Neural cell (in vitro differentiated cells): Measurements from ENCODE around the gene ARHGAP45. TPM values are rescaled to one million over a fixed set of nuclear protein-coding genes. Genes with fewer than 3 reads are reported as not detected.

Experiments used
- H2AFZ ChIP-seq: fragments of 200-600, 300-800 bp; sonication (generic), shearing (Covaris generic); 2 replicates; pipeline ENCODE4 v1.6.0; 2014; ENCODE audit warnings: low read depth, mild to moderate bottlenecking, antibody characterized with exemption, low read length, moderate library complexity
- H3F3A ChIP-seq: fragments of 200-600 bp; shearing (Covaris generic); 2 replicates; pipeline ENCODE4 v1.6.1; 2016; ENCODE audit warnings: mild to moderate bottlenecking, moderate library complexity, mixed read lengths, antibody characterized with exemption, low read length; ENCODE audit not compliant: insufficient read depth, poor library complexity, severe bottlenecking
- H3K27ac ChIP-seq: fragments of 200-600, 300-800 bp; sonication (generic), shearing (Covaris generic); 2 replicates; pipeline ENCODE4 v1.5.1; 2014; ENCODE audit warnings: mild to moderate bottlenecking, low read length, moderate library complexity
- H3K27me3 ChIP-seq: fragments of 300-800, 200-600 bp; sonication (generic), shearing (Covaris generic); 2 replicates; pipeline ENCODE4 v1.6.0; 2014; ENCODE audit warnings: mild to moderate bottlenecking, low read depth, low read length, moderate library complexity; ENCODE audit not compliant: insufficient read depth
- H3K36me3 ChIP-seq: fragments of 300-800, 200-600 bp; sonication (generic), shearing (Covaris generic); 2 replicates; pipeline ENCODE4 v1.5.1; 2014; ENCODE audit warnings: mild to moderate bottlenecking, antibody characterized with exemption, low read length, moderate library complexity; ENCODE audit not compliant: insufficient read depth
- H3K4me2 ChIP-seq: fragments of 300-800, 200-600 bp; sonication (generic), shearing (Covaris generic); 2 replicates; pipeline ENCODE4 v1.6.0; 2014; ENCODE audit warnings: mild to moderate bottlenecking, low read length
- H3K4me3 ChIP-seq: fragments of 300-800, 200-600 bp; sonication (generic), shearing (Covaris generic); 2 replicates; pipeline ENCODE4 v1.5.1; 2014; ENCODE audit warnings: mild to moderate bottlenecking, low read length, moderate library complexity
- H3K79me2 ChIP-seq: fragments of 200-600 bp; shearing (Covaris generic); replicated peaks from 2 replicates; pipeline ENCODE4 v1.6.0; 2014; ENCODE audit warnings: mild to moderate bottlenecking, low read length, moderate library complexity; ENCODE audit not compliant: insufficient read depth
- H3K9ac ChIP-seq: fragments of 300-800, 200-600 bp; sonication (generic), shearing (Covaris generic); 2 replicates; pipeline ENCODE4 v1.6.1; 2016; ENCODE audit warnings: mild to moderate bottlenecking, low read length, mixed read lengths
- H3K9me2 ChIP-seq: fragments of 200-600 bp; shearing (Covaris generic); 2 replicates; pipeline ENCODE4 v1.6.1; 2016; ENCODE audit warnings: mild to moderate bottlenecking, low read length, mixed read lengths; ENCODE audit not compliant: insufficient read depth
- H3K9me3 ChIP-seq: fragments of 200-600, 300-800 bp; sonication (generic), shearing (Covaris generic); 2 replicates; pipeline ENCODE4 v1.6.1; 2016; ENCODE audit warnings: mild to moderate bottlenecking, mixed run types, low read length, moderate library complexity, mixed read lengths
- H4K20me1 ChIP-seq: fragments of 200-600 bp; shearing (Covaris generic); 2 replicates; pipeline ENCODE4 v1.6.1; 2016; ENCODE audit warnings: mild to moderate bottlenecking, mixed run types; ENCODE audit not compliant: insufficient read depth
- CTCF ChIP-seq: fragments of 450-650 bp; IDR thresholded peaks from 2 replicates; pipeline ENCODE4 v1.5.1; 2014; ENCODE audit warnings: antibody characterized with exemption, mild to moderate bottlenecking, moderate library complexity; ENCODE audit not compliant: poor library complexity, severe bottlenecking
- EP300 ChIP-seq: fragments of 450-650 bp; conservative IDR thresholded peaks from 2 replicates; pipeline ENCODE4 v1.6.1; 2014; ENCODE audit warnings: antibody characterized with exemption, mild to moderate bottlenecking, moderate library complexity; ENCODE audit not compliant: poor library complexity, severe bottlenecking
- EZH2 ChIP-seq: fragments of 200-600, 300-800 bp; shearing (Covaris generic), sonication (generic); IDR thresholded peaks from 2 replicates; pipeline ENCODE4 v1.6.1; 2014; ENCODE audit warnings: antibody characterized with exemption, low read length, borderline replicate concordance, mild to moderate bottlenecking; ENCODE audit not compliant: insufficient read depth, poor library complexity, severe bottlenecking
- MXI1 ChIP-seq: fragments of 450-650 bp; conservative IDR thresholded peaks from 2 replicates; pipeline ENCODE4 v1.6.1; 2014; ENCODE audit warnings: antibody characterized with exemption, mild to moderate bottlenecking; ENCODE audit not compliant: poor library complexity, severe bottlenecking
- POLR2AphosphoS5 ChIP-seq: IDR thresholded peaks from 2 replicates; pipeline ENCODE4 v1.6.1; 2012
- RAD21 ChIP-seq: fragments of 450-650 bp; conservative IDR thresholded peaks from 2 replicates; pipeline ENCODE4 v1.6.1; 2014; ENCODE audit warnings: antibody characterized with exemption, mild to moderate bottlenecking, moderate library complexity
- REST ChIP-seq: IDR thresholded peaks from 2 replicates; pipeline ENCODE4 v1.6.1; 2012; ENCODE audit warnings: borderline replicate concordance
- SMC3 ChIP-seq: fragments of 450-650 bp; conservative IDR thresholded peaks from 2 replicates; pipeline ENCODE4 v1.6.1; 2014; ENCODE audit warnings: antibody characterized with exemption, mild to moderate bottlenecking, moderate library complexity; ENCODE audit not compliant: poor library complexity
- TAF1 ChIP-seq: IDR thresholded peaks from 2 replicates; pipeline ENCODE4 v1.6.1; 2012; ENCODE audit warnings: low read depth
- polyA plus RNA-seq: library from polyadenylated mRNA; depleted of rRNA; stranded (reverse); fragments of >200 nt; gene quantifications from 2 replicates; pipeline ENCODE4 v1.2.3, GENCODE V29; 2014

ARHGAP45 gene
- polyA plus RNA-seq, 1 donor from 2014 or later, result 3.3 TPM

DNA sequence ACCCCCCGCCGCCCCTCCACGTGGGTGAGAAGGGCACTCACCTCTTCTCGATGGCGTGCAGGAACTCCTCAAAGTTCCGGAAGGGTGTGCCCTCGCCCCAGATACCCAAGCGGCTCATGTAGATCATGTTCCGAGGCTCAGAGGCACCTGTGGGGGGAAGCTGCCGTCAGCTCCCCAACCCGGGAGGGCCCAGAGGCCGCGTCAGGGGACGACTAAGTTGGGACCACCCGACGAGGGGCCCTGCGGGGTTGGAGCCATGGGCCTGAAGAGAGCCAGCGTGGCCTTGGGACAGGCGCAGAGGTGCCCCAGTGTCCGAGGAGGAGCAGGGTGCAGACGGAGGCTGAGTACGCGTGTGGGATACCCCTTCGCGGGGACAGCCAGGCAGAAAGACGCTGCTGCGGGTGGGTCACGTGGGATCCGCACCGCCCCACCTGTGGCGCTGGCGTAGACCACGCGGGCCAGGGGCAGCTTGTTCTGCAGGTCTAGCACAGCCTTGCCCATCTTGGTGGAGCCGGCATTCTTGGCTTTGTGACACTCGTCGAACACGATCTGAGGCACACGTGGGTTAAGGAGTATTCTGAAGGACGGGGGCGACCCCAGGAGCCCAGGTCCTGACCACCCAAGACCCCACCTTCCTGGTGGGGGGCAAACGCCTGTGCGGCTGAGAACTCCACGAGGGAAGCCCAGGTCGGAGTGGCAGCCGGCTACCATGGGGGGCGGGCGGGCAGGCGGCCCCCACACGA is 52.7 kb downstream of the ARHGAP45 start:
- H3K4me3 ChIP-seq, result no peak overlapping the region
- H2AFZ ChIP-seq, result no peak overlapping the region
- H3K27ac ChIP-seq, result no peak overlapping the region
- no peaks in the 10 kb centered on the region for H4K20me1 ChIP-seq
- H3K27me3 ChIP-seq, result no peaks in the 10 kb centered on the region
- no peaks in the 10 kb centered on the region for H3K36me3 ChIP-seq
- no peaks in the 10 kb centered on the region for H3F3A ChIP-seq
- H3K9me2 ChIP-seq, result no peaks in the 10 kb centered on the region
- H3K4me2 ChIP-seq, result no peak overlapping the region
- no peaks in the 10 kb centered on the region for H3K9me3 ChIP-seq
- no peak overlapping the region for H3K9ac ChIP-seq
- TF ChIP-seq EZH2 (no peak), POLR2AphosphoS5 (no peak), CTCF (no peak), EP300 (no peak), RAD21 (no peak), TAF1 (no peak), MXI1 (no peak), REST (no peak), SMC3 (no peak)
- H3K79me2 ChIP-seq, result no peaks in the 10 kb centered on the region

- Histone ChIP-seq H3K79me2 (no peaks in the 10 kb centered on the region), H3K36me3 (no peaks in the 10 kb centered on the region), H4K20me1 (no peaks in the 10 kb centered on the region), H3F3A (no peaks in the 10 kb centered on the region), H3K27ac (no peak overlapping the region), H3K27me3 (no peaks in the 10 kb centered on the region), H3K9me2 (no peaks in the 10 kb centered on the region), H3K4me3 (no peak overlapping the region), H2AFZ (no peak overlapping the region), H3K9me3 (no peaks in the 10 kb centered on the region), H3K9ac (no peak overlapping the region), H3K4me2 (no peak overlapping the region)
- no peak for TF ChIP-seq TAF1
- no peak for TF ChIP-seq SMC3
- TF ChIP-seq EP300, result no peak
Observed at GRCh38 chr19:1121395-1121794, 54.4 kb downstream of the ARHGAP45 start.
